Stimulated activated CD4-positive, alpha-beta T cell treated with anti-CD3 and anti-CD28 coated beads, Interleukin-12 subunit alpha, Interleukin-12 subunit beta, amount 100 ng/mL, for 4 hours (primary cell): ENCODE measurements around the gene MFNG.
A peak's percentile ranks its signal among the peaks of the same experiment; 100 is the strongest.
"Not testable (repeated sequence)": the region's sequence is repeated elsewhere in the genome, so short reads cannot be mapped to it uniquely, and the experiment has no call there.

Experiments used
- DNase-seq: peaks from one replicate; pipeline ENCODE4 v3.0.0-alpha.2; 2020

Gene MFNG, protein sequence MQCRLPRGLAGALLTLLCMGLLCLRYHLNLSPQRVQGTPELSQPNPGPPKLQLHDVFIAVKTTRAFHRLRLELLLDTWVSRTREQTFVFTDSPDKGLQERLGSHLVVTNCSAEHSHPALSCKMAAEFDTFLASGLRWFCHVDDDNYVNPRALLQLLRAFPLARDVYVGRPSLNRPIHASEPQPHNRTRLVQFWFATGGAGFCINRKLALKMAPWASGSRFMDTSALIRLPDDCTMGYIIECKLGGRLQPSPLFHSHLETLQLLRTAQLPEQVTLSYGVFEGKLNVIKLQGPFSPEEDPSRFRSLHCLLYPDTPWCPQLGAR

DNA sequence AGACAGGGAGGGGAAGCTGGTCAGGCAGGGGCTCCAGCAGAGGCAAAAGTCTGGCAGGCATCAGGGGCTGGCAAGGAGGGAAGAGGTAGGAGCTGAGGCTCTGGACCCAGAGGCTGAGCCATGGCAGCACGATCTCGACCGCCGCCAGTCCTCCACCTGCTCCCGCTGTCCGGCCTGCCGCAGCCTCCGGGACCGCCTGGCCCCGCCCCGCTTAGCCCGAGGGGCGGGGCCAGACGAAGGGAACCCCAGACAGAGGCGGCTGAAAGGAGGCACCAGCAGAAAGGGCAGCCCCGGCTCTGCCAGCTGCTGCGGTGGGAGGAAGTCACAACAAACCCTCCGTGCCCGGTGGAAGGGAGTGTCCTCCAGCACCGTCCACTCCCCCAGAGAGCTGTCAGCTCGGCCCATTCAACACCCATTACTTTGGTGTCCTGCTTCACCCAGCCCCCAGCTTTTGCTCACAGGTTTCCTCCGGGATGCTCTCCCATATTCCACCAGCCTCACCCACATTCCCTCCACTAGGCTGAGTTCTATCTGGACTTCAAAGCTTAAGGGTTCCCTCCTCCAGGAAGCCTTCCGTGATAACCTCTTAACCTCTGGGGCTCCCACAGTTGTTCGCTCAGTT lies at the start of gene MFNG:
MFNG (minus strand) TSS at position 161 of the 622 bp plus-strand sequence. CDS start 207 bp downstream, outside the sequence.
- peak; percentile 71 for DNase-seq

DNA sequence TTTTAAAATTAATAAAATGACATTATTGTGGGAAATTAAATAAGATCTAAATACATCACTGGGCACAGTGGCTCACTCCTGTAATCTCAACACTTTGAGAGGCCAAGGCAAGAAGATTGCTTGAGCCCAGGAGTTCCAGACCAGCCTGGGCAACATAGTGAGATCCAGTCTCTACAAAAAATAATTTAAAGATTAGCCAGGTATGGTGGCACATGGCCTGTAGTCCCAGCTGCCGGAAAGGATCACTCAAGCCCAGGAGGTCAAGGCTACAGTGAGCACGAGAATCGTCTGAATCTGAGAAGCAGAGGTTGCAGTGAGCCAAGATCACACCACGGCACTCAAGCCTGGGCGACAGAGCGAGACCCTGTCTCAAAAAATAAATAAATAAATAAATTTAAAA lies 49.0 kb upstream of the MFNG start:
- DNase-seq: no peak

DNA sequence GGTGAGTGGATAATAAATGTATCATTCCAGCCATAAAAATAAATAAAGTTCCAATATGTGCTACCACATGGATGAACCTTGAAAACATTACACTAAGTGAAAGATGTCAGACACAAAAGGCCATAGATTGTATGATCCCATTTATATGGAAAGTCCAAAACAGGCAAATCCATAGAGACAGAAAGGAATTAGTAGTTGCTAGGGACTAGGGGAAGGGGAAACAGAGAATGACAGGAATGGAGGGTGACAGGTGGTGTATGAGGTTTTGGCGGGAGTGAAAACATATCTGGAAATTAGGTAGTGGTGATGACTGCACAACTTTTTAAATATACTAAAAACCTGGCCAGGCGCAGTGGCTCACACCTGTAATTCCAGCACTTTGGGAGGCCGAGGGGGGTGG lies 48.3 kb upstream of the MFNG start:
- no peak for DNase-seq

DNA sequence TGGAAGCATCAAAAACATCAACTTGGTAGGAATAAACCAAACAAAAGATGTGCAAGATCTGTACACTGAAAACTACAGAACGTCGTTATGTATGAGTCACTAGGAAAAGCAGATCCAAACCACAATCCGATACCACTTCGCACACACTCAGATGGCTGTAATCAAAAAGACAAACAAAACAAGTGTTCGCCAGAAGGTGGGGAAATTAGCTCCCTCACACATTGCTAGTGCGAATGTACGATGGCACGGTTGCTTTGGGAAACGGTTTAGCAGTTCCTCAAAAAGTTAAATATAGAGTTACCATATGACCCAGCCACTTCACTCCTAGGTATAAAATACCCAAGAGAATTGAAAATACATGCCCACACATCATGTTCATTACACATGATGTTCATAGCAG lies 47.8 kb upstream of the MFNG start:
- no peak for DNase-seq

DNA sequence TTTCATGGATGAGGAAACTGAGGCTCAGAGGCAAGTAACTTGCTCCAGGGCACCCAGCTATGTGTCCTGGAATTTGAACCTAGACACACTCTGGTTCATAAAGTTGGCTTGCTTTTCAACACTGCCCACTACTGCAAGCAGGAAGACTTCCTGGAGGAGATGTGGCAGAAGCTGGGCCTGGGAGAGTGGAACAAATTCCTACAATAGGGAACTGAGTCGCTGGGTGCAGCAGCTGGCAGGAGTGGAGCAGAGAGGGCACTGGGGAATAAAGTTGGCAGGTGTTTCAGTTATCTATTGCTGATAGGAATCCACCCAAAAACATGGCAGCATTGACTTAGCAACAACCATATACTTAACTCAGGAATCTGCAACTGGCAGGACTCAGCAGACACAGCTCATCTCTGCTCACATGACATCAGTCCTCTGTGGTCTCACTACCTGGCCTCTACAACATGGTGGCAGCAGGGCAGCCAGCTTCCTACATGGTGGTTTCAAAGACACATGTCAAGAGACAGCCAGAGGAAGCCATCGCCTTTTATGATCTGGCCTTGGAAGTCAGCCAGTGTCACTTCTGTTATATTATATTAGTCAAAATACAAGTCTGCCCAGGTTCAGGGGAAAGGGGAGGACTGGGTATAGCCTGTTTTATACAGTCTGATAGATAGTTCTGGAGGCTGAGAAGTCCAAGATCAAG lies 43.6 kb upstream of the MFNG start:
- no peak for DNase-seq

DNA sequence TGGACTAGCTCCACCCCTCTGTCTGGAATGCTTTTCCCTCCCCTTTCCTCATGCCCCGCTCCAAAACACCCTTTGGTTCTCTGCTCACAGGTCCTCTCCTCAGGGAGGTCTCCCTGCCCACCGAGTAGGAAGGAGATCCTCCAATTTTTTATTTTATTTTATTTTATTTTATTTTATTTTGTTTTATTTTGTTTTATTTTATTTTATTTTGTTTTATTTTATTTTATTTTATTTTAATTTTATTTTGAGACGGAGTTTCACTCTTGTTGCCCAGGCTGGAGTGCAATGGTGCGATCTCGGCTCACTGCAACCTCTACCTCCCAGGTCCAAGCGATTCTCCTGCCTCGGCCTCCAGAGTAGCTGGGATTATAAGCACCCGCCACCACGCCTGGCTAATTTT lies 41.8 kb upstream of the MFNG start:
- DNase-seq: not testable (repeated sequence)

DNA sequence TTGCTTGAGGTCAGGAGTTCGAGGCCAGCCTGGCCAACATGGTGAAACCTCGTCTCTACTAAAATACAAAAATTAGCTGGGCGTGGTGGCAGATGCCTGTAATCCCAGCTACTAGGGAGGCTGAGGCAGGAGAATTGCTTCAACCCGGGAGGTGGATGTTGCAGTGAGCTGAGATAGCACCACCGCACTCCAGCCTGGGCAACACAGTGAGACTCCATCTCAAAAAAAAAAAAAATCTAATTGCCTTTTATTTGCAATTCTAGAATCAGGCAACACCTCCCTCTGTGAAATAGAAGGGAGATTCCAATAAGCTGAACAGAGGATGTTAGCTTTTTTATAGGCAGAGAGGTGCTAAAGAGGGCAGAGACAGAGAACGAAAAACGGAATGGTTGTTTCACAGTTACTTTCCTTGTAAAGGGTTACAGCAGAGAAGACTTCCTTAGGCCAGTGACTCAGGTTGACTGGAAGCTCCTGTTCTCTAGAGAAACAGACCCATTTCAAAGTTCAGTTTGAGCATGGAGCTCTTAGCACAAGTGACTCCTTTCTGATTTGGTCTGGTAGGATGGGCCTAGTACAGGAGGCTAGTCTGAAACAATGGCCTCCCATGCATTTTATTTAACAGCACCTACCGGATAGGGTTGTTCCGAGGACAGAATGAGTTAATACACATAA lies 41.0 kb upstream of the MFNG start:
- DNase-seq: not testable (repeated sequence)

DNA sequence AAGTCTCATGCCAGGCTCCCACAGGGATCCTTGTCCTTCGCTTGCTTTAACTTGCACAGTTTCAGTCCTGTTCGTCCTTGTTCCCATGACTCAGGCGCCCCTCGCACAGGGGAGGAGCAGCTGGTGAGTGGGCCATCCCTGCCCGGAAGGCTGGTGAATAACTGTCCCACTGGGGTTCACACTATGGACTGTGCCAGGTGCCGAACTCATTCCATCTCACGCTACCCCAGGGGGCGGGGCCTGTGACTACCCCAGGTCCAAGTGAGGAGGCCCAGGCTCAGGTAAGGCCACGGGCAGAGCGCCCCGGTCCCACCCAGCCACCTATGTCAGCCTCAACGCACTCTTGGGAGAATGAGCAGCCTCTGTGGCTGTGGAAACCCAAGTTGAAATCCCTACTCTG lies 40.2 kb upstream of the MFNG start:
- no peak for DNase-seq

DNA sequence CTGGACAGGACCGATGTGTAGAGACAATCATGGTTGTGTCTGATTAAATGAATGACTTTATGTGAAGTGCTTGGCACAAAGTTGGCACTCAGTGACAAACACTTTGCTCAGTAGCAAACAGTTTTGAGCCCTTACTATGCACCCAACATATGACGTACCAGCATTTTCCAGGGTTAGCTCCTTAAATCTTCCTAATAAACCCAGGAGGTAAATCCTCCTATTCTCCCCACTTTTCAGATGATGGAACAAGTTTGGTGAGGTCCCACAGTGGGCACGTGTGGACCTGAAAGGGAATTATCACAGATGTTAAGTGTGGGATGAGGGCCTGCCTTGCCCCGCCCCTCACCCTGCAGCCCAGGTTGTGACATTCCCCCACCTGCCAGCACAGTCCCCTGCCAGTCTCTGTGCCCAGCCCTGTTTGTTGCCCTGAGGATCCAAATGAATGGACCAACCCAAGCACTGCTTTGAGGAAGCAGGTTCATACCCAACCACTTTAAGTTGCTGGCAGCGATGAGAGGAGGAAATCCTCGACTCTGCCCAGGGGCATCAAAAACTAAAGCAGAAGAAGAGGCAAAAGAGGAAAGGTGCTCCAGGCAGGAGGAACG lies 39.7 kb upstream of the MFNG start:
- DNase-seq: no peak

DNA sequence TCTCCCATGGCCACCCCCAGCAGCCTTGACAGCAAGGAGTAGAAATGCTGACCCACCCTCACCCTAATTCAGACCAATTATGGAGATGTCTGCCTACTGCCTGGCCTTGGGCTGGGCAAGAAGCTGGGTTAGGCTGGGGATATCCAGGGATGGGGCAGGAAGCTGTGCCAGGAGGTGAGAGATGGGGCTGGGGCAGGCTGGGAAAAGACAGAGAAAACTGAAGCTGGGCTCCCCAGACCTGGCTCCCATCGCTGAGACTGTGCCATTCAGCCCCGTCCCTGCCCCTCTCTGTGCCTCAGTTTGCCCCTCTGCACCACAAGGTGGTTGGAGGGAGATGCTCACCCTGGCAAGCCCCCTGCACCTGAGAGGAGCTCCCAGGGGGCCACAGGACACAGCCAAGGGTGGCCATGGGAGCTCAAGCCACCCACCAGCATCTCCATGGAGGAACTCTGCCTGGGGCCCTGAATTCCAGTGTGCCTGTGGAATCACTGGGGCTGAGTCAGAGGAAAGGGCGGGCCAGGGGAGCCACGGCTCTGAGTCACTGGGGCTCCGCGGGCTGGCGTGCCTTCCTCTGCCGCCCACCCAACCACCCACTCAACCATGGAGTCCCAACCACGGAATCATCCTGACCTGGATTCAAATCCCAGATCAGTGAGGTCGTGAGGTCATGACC lies 39.0 kb upstream of the MFNG start:
- DNase-seq: peak; percentile 13

DNA sequence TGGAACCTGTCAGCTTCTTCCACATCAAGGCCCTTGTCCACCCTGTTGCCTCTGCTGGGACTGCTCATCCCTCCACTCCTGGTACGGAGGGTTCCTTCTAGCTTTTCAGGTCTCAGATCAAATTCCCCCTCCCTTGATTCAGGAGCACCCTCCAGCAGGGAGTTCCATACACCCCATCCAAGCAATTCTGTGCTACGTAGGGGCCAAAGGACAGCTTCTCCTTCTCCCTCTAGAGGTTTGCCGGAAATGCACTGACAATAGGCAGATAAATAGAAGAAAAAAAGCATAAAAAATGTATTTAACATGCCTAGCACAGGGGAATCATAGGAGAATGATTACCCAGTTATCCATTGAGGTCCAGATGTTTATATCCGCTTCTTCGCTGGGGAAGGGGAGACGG lies 36.3 kb upstream of the MFNG start:
- DNase-seq: no peak

DNA sequence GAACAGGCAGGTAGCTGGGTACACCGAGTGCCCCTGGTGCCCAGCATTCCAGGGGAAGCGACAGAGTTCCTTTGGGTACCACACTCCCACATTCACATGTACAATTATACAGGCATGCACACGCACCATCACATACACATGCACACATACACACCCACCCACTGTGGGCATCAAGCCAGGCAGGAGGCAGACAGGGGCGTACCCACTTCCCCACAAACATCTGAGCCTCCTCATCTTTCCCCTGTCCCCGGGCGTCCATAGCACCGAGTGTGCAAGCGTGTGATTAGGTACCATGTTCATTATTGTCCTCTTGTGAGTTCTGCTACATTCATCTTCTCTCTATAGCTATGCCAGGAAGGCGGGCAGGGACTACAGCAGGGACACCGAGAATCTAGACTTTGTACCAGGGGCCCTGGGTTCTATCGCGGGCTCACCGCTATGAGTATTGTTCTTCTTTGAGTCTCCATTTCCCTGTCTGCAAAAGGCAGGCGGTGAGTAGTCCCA lies 35.1 kb upstream of the MFNG start:
- no peak for DNase-seq

DNA sequence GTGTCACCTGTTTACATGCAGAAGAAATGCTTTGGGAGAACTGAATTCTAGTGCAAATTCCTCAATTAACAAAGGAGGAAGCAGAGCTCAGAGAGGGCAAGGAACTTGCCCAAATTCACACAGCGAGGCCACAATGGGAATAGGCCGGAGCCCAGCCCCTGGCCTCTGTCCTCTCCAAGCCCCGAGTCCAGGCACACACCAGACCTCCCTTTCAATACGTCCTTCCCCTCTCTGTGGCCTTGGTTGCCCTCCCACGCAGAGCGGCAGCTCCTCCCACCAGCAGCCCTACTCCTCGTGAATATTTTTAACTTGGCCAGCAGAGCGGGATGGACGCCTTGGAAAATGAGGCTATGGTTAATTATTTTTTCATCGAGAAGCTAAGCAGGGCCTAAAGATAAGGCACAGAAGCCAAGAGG lies 34.6 kb upstream of the MFNG start:
- DNase-seq: no peak

DNA sequence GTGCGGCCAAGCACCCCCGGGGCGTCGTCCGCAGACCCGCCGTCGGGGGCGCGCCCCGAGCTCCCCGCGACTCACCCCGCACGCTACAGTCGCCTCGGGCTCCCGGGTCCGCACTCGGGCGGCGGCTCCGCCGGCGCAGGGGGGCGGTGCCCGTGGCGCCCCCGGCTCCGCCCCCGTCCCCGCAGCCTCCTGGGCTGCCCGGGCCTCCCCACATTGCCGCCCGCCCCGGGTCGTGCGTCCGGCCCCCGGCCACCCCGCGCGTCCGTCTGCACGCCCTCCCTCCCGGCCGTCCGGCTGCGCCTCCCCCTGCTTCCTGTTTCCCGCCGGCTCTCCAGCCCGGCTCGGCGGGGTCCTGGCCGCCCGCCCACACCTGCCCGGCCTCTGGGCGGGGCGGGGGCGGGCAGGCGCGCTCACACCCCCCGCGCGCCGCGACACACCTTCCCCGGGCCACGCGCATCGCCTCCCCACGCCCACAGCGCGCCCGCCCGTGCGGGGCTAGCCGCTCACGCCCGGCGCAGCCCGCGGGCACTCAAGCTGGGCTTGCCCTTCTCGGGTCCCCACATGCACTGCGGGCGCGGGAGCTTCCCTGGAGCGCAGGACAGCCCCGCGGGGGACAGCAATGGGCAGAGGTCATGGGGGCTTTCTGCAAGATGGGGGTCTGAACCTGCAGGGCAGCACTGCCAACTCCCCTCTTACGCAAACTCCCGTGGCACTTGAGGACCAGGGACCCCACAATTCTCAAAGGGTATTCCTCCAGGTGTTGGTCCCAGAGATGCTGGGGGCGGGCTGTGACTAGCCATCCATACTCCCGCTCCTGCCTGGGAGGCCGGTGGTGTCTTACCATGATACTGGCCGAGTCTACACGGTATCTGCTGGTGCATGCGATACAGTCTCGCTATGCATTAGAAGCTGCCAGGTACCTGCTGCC lies 33.3 kb upstream of the MFNG start, which contains the start of gene CARD10:
CARD10 (minus strand) TSS at position 148 of the 928 bp plus-strand sequence. CDS start 215 bp downstream, outside the sequence.
- no peak for DNase-seq

DNA sequence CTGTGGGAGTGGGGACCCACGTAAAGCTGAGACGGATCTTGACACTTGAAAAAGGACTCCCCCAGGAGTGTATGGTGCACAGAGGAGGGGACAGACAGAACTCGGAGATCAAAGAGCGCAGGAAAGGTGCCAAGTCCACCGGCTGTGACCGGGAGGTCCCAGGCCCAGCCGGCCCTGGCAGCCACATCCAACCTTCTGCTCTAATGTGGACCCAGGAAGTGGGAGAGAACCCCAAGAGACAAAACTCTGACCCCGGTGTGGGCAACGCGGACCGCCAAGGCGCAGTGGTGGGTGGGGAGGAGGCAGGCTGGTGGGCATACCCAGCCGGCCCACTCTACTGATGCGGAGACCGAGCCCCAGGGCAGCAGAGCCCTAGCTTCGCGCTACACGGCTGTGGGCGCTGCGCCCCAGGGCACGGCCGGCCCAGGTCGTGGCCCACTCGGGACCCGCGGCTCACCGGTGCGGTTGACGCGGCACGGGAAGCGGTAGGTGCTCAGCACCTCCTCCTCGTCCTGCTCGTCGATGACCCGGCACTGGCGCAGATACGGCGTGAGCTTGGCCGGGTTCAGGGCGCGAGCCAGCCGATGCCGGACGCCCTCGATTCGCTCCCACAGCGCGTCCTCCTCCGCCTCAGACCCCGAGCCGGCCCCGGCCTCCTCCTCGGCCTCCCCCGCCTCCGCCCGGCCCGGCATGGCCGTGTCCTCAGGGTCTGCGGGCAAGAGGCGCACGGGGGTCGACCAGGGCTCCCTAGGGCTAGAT lies 32.5 kb upstream of the MFNG start:
- no peak for DNase-seq

DNA sequence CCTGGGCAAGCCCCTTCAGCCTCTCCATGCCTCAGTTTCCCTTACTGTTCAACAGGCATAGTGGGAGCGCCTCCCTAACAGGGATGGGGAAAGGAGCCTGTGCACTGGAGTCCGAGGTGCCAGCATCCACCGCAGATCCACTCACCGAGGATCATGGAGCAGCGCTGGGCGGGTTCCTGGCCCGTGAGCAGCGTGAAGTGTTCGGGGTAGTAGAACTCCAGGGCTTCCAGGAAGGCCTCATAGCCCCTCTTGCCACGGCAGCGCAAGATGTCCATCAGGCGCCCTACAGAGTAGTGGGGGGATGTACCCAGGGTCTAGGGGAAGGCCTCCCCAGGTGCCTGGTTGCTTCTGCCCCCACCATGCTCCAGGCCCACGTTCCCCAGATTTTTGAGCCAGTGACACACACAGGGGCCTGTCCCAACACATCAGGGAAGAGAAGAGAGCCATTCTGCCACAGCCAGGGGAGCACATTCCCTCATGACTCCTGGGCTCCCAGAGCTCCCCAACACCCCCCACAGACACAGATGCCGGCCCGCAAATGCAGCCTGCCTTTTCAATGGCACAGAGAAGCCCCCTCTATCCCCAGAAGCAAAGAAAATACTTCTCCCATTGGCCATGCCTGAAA lies 31.8 kb upstream of the MFNG start:
- no peak for DNase-seq

DNA sequence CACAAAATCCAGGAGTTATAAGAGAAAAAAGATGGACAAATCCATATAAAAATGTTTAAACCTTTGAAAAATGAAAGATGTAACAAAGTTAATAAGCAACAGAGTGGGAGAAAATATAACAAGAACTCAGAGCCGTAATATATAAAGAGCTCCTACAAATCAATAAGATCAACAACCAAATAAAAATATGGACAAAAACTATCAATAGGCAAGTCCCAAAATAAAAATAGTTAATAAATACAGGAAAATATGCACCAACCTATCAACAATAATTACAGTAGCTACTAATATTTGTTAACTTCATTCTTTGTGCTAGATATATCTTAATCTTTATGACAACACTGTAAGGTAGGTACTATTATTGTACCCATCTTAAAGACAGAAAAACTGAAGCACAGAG lies 30.3 kb upstream of the MFNG start:
- no peak for DNase-seq

DNA sequence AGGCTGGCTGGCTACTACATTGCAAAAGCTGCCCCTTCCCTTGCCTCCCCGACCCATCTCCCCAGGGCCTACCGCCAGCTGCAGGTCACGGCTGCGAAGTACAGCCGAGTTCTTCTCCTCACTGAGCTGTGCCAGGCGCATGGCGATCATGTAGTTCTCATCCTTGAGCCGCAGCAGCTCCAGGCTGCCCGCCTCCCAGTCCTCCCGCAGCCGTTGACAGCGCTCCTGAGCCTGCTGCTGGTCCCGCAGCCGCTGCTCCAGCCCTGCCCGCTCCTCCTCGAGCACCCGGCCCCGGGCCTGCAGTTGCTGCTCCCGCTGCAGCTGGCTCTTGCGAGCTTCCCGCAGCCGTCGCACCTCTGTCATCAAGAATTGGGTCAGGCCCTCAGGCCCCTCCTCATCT lies 29.7 kb upstream of the MFNG start:
- no peak for DNase-seq

DNA sequence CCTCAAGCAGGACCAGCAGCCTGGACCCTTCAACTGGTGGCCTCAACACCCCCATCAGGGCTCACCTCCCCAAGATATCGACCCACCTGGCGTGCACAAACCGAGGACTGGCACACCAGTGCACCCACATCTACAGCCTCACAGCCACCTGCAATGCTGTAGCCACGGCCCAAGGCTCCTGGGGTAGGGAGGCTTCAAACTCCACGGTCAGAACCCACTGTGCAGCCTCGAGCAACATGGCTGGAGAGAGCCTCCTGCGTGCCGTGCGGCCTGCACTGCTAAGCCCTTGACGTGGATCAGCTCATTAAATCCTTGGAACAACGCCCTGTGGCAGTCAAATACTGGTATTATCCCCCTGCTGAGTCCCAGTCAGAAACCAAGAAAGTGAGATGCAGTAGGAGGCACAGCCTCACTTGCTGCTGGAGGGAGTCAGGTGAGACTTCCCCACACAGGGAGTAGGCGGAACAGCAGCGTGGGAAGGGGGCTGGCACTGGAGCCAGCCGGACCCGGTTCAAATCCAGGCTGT lies 28.4 kb upstream of the MFNG start:
- no peak for DNase-seq
